ENCODE data around the gene TFAM.
"Not testable (repeated sequence)": the region's sequence is repeated elsewhere in the genome, so short reads cannot be mapped to it uniquely, and the experiment has no call there.

TFAM gene

DNA sequence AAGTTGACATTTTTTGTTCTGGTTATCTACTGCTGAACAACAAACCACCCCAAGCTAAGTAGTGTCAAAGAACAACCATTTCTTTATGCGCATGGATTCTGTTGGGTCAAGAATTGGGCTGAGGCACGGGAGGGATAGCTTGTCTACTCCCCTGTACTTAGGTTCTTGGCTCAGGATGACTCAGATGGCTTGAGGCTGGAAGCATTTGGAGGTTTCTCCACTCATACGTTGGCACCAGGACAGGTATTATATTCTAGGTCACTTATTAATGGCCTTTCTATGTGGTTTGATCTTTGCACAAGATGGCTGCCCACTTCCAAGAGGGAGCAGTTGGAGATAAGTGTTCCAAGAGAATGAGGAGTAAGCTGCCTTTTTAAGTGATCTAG is 11.8 kb upstream of the TFAM start:
- DNase-seq = no peak

DNA sequence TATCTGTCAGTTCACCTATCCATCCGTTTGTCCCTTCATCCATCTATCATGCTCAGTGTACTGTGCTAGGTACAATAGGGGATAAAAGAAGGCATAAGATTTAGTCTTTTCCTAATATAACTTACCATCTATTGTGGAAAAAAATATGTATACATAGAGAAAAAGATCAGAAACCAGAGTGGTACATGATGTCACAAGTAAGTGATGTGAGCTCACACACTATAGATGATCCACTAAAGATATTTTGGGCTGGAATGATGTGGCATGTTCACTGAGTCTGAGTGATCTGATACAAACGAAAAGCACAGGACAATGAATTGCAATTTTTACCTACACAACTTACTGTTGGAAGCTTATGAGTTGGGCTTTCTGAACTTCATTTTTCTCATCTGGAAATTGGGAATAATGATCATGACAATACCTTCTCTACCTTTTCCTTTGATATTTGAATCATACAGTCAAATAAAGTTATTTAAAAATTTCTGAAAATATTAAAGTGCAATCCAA is 2.7 kb upstream of the TFAM start:
- no peak for DNase-seq

DNA sequence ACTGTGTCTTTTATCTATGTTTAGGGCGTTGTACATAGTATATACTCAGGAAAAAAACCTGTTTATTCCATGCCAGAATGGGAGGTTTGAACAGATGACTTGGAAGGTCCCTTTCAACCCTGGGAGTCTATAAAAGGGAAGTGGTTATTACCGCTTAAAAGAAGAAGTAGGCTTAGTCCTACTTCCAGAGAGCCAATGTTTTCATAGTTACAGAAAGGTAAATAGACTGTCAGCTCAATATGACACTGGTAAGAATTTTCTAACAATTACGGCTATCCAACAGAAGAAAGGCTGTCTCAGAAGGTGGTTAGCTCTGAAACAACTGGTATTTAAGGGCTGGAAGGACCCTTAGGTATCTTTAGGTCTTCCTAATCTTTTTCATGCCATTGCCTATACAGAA is 1.1 kb upstream of the TFAM start:
- peak; percentile 99 to 100 for DNase-seq

DNA sequence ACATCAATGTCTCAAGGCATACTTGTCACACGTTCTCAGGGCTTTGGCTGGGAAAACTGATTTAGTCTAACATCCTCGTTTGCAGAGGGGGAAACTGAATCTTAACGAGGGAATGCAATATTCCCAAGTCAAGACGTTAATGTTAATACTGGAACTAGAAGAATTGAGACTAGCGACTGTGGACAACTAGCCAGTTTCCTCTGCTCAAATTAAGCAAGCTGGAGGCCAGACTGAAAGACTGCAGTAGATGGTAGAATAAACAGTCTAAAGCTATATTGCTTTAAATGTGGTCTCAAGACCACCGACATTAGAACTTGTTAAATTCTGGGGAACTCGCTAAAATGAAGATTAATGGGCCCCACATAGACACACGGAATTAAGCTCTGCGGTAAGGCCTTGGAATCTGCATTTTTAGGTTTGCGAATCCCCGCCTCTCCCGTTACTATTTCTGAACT is 639 bp upstream of the TFAM start:
- DNase-seq = peak; percentile 68 to 73

DNA sequence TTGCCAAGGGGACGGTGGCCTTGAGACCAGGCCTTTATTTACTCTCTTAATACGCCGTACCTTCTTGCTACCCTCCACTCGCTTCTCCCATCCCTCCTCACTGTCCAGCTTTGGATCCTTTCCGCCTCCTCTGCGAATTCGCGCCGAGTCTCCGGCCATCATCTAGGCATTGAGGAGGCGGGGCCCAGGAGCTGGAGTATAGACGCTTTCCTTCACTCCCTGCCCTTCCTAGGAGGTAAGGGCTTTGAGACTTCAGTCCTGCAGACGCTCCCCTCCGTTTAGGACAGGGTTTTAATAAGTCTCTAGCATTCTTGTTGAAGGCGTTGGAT is 538 bp downstream of the TFAM start:
- DNase-seq = peak; percentile 48 to 49

DNA sequence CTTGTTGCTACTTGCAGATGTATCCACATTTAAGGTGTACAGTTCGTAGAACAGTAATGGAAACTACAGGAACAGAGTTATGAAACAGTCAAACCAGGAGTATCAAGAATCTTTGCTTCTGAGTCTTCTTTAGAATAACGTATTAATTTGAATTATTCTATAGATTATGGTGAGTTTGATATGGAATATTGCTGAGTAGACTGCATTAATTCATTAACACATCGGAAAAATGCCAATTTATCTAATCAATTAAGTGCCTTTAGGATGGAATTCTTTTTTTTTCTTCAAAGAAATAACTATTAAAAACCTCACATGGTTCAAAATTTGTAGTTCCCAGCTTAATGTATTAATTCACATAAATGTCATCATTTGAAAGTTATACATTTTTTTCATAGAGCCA is 3.8 kb downstream of the TFAM start:
- DNase-seq = no peak

DNA sequence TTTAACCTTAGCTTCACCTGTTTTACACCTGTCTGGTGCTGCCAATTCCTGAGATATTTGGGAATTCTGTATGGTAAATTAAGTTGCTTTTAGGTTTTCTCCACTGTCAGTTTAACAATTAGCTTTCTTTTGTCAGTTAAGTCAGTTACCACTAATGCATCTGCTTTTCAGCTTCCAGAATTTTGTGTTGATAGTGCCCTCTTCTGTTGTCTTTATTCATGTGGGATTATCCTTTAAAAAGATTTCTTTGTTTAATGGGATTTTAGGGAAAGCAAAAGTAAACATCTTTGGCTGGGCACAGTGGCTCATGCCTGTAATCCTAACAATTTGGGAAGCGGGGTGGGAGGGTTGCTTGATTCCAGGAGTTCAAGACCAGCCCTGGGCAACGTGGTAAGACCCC is 8.1 kb downstream of the TFAM start:
- peak; percentile 21 to 27 for DNase-seq

DNA sequence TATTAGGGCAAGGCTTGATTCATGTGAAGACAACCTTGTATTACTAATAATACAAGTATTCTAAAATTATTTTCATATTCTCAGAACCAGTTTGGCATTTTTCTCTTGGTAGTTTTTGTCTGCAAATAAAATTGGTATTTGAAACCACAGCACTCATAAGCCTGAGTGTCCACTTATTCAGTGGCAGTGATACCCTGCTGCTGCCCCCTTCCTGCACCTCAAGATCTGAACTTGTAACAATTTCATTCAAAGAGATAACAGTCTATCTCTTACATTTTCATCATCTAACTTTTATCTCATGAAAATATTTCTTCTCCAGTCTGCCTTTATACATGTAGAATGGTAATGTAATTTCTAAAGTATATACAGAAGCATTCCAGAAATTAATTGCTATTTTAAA is 9.3 kb downstream of the TFAM start:
- no peak for DNase-seq

DNA sequence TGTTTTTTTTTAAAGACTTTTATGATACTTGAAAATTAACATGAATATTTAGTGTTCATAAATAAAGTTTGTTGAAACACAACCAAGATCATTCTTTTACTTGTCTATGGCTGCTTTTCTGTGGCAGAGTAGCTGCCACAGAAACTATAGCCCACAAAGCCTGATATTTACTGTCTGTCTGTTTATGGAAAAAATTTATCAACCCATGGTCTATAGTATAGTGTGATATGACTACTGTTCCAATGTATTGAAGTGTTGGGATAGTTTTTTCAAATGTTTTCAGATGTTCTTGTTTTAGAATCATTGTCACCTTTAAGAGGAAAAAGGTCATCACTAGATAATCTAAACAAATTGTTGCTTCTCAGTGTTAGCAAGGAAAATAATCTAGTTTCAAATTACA is 10.8 kb downstream of the TFAM start:
- DNase-seq = no peak

DNA sequence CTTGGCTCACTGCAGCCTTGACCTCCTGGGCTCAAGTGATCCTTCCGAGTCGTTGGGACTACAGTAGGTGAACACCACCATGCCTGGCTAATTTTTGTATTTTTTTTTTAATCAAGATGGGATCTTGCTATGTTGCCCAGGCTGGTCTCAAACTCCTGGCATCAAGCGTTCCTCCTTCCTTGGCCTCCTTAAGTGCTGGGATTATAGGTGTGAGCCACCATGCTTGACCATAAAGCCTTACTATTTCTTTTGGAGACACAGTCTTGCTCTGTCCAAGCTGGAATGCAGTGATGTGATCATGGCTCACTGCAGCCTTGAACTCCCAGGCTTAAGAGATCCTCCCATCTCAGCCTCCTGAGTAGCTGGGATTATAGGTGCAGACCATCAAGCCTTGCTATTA is 12.6 kb downstream of the TFAM start:
- DNase-seq = no peak

DNA sequence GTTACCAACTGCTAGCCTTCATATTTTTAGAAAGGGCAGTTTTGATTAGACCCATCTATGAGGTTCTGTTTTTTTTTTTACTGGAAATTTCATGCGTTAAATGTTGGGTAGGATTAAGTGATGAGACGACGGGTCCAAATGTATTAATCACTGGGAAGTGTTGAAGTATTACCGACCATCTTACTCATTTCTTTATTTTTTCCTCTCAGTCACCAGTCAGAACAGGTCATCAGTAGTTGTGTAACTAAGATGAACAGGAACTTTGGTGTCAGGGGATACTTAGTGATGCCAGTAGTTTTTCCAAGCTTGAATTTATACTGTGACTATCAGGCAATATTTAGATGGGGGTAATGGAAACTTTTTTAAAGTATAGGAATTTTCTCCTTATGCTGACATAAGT is 14.2 kb downstream of the TFAM start:
- no peak for DNase-seq

DNA sequence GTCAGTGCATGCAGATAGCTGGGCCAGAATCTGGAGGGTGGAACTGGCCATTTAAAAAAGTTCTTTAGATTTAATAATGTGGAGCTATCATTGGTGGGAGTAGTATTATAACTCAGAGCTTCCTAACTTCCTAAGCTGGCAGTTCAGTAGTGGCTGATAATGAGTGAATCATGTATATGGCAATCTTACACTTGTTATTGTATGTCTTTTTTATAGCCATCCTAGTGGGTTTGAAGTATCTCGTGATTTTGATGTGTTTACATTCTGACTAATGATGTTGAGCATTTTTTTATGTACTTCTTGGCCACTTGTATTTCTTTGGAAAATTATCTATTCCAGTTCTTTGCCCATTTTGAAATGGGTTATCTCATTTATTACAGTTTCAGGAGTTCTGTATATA is 15.4 kb downstream of the TFAM start:
- no peak for DNase-seq

DNA sequence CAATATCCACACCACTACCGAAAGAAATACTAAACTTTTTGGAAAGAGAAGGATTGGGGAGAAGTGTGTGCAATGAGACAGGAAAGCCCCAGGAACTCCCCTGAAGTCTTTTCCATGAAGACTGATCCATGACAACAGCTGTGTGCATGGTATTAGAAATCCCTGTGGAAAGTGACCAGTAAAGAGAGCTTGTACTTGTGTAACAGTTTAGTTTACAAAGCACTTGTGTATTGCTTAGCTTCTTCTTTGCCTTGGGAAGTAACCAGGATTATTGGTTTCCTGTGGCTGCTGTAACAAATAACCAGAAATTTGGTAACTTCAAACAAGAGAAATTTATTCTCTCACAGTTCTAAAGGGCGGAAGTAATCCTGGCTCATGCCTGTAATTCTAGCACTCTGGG is 18.8 kb downstream of the TFAM start:
- DNase-seq = no peak

DNA sequence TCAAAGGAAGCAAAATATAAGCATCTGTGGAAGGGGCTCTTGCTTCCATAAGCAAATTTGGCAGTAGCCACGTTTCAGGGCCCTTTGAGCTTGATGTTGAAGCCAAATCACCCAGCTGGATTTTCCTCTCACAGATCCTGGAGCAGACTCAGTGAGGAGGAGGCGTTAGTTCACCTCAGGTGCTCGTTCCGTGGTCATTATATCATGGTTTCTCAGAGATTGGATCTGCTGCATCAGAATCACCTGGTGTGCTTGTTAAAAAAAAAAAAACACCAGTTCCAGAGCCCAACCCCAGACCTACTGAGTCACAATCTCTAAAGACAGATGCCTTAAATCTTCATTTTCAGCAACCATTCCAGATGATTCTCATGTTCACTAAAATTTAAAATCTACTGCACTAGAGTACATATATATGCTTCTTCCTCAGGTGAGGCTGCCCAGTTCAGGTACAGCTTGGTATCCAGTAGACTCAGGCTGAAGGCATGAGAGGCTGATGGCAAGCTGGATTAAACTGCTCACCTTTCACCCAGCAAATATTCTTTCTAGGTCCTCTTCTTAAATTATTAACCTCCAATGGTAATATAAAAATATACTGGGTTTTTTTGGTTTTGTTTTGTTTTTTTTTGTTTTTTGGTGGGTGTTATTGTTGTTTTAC is 24.9 kb downstream of the TFAM start:
- DNase-seq = no peak

DNA sequence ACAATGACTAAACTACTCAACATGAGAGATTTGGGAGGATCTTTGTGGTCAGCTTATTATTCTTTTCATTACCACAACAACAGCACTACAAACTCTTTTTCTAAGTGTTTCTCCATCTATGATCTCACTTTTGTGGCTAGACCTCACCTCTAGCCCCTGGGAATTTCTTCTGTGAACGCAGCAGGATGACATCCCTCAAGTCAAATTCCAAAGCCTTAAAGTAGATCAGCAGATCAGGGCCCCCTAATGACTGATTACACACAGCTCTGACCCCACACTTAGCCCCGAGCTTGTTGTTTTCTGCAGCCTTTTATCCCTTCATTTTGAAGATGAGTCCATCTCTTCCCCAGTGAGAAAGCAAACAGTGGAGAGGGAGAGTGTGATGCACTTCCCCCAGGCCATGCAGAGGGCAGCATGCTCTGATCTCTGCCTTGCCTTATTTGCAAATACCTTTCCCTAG is 27.3 kb downstream of the TFAM start:
- no peak for DNase-seq

DNA sequence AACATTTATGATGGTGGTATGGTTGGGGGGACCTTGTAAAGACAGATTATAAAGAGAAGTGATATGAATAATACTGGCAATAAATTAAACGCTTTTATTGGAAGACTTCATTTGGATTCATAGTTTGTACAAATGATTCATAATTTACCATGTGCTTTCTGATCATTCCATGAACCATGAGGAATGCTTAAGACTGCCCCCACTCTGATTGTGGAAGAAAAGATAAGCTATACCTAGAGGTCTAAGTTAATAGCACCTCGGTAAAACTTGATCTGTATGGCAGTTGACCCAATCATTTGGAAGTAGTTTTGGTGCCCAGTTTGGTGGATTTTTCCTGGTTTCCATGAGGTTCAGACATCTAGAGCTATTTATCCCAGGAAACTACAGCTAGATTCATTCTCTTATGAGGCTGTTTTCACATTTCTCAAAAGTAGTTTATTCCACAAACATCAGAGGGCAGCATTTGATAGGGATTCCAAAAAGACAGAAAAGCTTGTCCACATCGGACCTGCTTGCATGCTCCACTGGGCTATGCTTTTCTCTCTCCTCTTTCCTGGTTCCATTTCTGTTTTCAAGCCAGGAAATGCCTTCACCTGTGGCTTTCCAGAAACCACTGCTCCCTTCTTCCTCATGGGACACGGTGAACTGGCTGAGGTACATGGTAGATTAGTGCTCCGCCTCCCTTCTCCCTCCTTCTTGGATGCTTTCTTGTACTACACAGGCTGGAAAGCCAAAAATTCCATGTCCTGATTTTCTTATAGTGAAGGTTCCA is 29.2 kb downstream of the TFAM start:
- DNase-seq = peak; percentile 26 to 57

DNA sequence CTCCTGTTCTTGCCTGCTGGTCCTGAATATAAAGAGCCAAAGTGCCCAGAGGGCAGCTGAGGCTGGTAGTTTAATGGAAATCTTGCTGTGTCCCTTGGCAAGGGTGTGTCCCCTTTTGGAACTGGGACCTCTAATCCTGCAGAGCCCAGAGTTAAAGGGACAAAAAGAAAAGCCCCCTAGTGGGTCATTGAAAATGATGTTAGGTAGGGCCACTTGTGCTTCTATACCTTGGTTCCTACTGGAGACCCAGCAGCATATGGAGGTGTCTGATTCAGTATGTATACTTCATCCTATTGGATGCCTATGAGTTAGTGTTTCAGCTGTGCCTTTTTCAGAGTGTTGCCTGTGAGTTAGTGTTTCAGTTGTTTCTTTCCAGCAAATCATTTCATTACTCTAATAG is 30.5 kb downstream of the TFAM start:
- DNase-seq = no peak

DNA sequence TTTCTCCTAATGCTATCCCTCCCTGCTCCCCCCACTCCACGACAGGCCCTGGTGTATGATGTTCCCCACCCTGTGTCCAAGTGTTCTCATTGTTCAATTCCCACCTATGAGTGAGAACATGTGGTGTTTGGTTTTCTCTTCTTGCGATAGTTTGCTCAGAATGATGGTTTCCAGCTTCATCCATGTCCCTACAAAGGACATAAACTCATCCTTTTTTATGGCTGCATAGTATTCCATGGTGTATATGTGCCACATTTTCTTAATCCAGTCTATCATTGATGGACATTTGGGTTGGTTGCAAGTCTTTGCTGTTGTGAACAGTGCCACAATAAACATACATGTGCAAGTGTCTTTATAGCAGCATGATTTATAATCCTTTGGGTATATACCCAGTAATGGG is 32.7 kb downstream of the TFAM start:
- DNase-seq = not testable (repeated sequence)

DNA sequence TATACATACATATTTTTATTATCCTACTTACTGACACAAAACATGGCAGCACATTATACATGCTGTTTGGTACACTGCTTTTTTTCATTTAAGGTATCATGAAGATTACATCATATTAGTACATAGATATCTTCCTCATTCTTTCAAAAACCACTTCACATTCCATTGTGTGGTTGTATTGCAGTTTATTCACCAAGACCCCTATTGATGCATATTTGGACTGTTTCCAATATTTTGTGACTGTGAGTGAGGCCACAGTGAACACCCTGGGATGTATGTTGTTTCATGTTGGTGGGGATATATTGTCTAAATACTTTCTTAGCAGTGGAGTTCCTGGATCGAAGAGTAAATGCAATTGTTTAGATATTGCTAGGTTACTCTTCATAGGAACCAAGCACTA is 39.0 kb downstream of the TFAM start:
- DNase-seq = no peak

DNA sequence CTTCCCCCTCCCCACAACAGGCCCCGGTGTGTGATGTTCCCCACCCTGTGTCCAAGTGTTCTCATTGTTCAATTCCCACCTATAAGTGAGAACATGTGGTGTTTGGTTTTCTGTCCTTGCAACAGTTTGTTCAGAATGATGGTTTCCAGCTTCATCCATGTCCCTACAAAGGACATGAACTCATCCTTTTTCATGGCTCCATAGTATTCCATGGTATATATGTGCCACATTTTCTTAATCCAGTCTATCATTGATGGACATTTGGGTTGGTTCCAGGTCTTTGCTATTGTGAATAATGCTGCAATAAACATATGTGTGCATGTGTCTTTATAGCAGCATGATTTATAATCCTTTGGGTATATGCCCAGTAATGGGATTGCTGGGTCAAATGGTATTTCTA is 43.2 kb downstream of the TFAM start:
- not testable (repeated sequence) for DNase-seq

DNA sequence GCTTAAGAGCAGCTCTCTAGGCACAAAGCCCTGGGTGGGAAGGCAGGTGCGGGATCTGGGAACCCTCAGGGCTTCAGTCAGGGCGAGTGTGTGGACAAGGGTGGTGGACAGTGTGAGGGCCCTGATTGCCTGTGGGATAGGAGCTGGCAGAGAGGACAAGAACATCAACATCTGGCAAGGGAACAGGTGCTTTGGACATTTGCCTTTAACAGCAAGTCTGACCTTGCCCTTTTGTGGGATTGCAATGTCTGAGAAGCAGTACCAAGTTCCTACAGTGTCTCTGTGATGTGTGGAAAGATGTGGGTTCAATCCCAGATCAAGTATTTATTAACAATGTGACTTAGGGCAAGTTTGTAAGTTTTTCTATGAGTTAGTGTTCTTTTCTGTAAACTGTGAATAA is 46.7 kb downstream of the TFAM start:
- no peak for DNase-seq

DNA sequence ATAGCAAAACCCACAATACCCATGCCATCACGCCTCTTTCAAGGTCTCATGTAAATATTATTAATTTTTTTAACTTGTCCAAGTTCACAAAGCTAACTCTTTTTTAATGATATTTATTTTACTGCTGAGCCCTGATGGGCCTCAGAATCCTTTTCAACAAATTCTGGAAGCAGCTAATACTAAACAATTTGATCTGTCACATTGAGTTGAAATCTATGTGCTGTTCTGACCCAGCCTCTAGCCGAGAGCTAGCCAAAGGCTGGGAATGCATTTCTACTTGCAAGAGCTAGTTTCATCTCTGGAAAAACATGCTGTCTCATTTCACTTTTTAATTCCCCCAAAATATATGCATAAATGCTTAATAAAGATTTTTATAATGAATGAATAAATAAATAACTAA is 47.9 kb downstream of the TFAM start:
- no peak for DNase-seq

DNA sequence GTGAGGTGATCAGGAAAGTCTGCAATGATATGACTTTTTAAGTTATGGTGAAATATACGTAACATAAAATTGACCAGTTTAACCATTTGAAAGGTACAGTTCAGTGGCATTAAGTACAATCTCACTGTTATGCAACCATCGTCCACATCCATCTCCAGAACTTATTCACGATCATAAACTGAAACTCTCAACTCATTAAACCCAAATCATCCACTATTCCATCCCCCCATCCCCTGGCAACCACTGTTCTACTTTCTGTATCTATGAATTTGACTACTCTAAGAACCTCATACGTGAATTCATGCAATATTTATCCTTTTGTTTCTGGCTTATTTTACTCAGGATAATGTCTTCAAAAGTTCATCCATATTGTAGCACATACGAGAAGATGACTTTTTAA is 48.4 kb downstream of the TFAM start:
- DNase-seq = no peak

DNA sequence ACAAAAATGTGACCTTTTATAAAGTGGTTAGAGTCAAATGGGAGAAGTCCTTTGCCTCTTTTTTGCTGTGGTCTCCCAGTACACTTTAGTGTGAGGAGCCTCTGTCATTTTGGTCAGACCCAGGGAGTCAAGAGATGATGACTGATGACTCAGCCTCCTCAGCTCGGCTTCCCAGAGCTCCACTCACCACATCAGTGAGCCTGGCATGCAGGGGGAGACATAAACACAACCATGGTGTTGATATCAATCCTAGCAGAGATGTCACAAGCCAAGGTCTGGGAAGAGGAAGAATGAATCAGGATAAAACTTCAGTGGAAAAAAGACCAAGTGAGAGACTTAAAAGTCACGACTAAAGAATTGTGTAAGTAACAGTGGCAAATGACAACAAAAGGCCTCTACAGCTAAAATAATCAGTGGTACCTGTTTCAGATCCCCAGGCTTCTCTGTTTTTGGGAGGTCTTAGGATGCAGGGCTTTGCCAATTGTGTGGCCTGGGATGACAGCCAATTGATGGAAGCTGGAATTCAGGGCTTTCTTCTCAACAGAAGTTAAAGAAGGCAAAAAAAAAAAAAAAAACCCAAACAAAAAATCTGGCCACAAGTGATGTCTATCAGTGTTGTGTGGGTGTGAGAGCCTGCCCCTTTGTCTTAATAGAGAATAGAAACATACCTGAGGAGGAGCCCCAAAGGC is 50.2 kb downstream of the TFAM start:
- peak in 1 of 2 experiments; percentile 15 for DNase-seq
